GM12865 (cell line): ENCODE data around the gene MYO18A.

Experiments
- DNase-seq: peaks from one replicate; pipeline ENCODE4 v3.0.0; 2010; ENCODE audit warnings: low read depth
- H3K4me3 ChIP-seq: 2 replicates; pipeline ENCODE4 v1.5.1; 2011; ENCODE audit warnings: mild to moderate bottlenecking, low read depth, low read length, control low read depth
- TF ChIP-seq, protein P1 (sequence below): IDR thresholded peaks from 2 replicates; pipeline ENCODE4 v1.5.1; 2011; ENCODE audit warnings: low read length, control low read depth, low read depth, inconsistent platforms; ENCODE audit not compliant: insufficient read depth; ENCODE audit errors: missing control alignments

The MYO18A gene

GRCh38 chr17:29099527-29099926 is 80.7 kb downstream of the MYO18A start:
- no peak overlapping the region for H3K4me3 ChIP-seq
- TF ChIP-seq, protein P1, sequence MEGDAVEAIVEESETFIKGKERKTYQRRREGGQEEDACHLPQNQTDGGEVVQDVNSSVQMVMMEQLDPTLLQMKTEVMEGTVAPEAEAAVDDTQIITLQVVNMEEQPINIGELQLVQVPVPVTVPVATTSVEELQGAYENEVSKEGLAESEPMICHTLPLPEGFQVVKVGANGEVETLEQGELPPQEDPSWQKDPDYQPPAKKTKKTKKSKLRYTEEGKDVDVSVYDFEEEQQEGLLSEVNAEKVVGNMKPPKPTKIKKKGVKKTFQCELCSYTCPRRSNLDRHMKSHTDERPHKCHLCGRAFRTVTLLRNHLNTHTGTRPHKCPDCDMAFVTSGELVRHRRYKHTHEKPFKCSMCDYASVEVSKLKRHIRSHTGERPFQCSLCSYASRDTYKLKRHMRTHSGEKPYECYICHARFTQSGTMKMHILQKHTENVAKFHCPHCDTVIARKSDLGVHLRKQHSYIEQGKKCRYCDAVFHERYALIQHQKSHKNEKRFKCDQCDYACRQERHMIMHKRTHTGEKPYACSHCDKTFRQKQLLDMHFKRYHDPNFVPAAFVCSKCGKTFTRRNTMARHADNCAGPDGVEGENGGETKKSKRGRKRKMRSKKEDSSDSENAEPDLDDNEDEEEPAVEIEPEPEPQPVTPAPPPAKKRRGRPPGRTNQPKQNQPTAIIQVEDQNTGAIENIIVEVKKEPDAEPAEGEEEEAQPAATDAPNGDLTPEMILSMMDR: no peak
- no peak for DNase-seq

DNA sequence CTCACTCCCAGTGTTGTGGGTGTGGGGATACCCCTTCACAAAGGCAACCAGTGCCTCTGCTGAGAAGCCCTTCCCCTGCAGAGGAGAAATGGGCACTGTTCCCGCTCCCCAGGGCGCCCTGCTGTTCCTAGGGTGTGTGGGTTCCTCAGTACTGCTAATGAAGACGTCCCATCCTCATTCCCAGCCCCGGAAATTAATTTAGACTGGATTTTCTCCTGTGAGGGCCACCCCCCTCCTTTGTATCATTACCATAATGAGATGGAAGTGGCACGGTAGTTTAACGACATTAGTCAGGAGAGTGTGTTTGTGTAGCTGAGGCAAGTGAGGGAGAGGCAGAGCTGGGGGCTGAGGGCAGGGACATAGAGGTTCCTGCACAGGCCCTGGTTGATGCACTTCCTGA is 84.1 kb downstream of the MYO18A start:
- no peak overlapping the region for H3K4me3 ChIP-seq
- TF ChIP-seq, protein P1: no peak
- DNase-seq: no peak

DNA sequence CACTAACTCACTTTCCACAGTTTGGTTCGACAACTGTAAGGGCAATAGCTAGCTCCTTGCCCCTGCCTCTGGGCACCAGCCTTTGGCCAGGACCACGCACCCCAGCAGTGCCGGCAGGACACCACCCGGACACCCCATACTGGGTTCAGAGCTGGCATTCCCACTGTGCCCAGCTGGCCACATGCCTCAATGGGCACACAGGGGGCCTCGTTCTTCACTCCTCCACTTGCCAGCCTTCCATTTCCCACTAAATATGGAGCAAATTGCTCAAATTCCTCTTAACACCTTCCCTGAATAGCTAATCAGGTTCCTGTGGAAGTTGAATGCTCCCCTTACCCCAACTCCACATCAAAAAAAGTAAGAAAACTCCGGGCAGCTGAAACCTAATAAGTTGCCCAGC is 84.8 kb downstream of the MYO18A start:
- DNase-seq: no peak
- TF ChIP-seq, protein P1: no peak
- no peak overlapping the region for H3K4me3 ChIP-seq

GRCh38 chr17:29094101-29094708 is 86.0 kb downstream of the MYO18A start:
- TF ChIP-seq, protein P1: no peak
- DNase-seq: no peak
- H3K4me3 ChIP-seq: no peak overlapping the region

GRCh38 chr17:29093090-29093871 is 86.9 kb downstream of the MYO18A start:
- no peak for DNase-seq
- no peak overlapping the region for H3K4me3 ChIP-seq
- TF ChIP-seq, protein P1: no peak

GRCh38 chr17:29091606-29092289 is 88.5 kb downstream of the MYO18A start:
- TF ChIP-seq, protein P1: no peak
- no peak overlapping the region for H3K4me3 ChIP-seq
- DNase-seq: no peak
